Erythroblast (primary cell): ENCODE measurements around the gene CRACR2B.

Experiments
- GATA1 ChIP-seq: IDR thresholded peaks from 2 replicates; pipeline ENCODE4 v1.6.1; 2011; ENCODE audit warnings: low read depth, mild to moderate bottlenecking, control low read depth, low read length, moderate library complexity
- POLR2A ChIP-seq: IDR thresholded peaks from 2 replicates; pipeline ENCODE4 v1.6.1; 2011; ENCODE audit warnings: mild to moderate bottlenecking, low read length

GRCh38 chr11:816433-816779 is 11.3 kb upstream of the CRACR2B start:
- TF ChIP-seq POLR2A: no peak
- no peak for TF ChIP-seq GATA1
